PFSK-1 (cell line): Measurements from ENCODE around the gene ZNF827.

Experiments used
- POLR2AphosphoS5 ChIP-seq: IDR thresholded peaks from 2 replicates; pipeline ENCODE4 v1.6.1; 2012; ENCODE audit warnings: low read depth, mild to moderate bottlenecking, control low read depth, low read length, moderate library complexity
- REST ChIP-seq, 2 experiments: IDR thresholded peaks; 2 replicates each; pipeline versions ENCODE4 v1.6.1 to v1.8.0; 2011 to 2012; ENCODE audit warnings: low read depth in 2 of 2, low read length in 2 of 2, control low read depth in 1 of 2, inconsistent platforms in 1 of 2, mild to moderate bottlenecking in 1 of 2, moderate library complexity in 1 of 2; ENCODE audit not compliant: insufficient read depth in 1 of 2
- TAF1 ChIP-seq: IDR thresholded peaks from 2 replicates; pipeline ENCODE4 v1.6.1; 2012; ENCODE audit warnings: low read length, control low read depth, borderline replicate concordance; ENCODE audit not compliant: insufficient read depth

GRCh38 chr4:145845118-145845517 is 93.5 kb downstream of the ZNF827 start:
- no peak for TF ChIP-seq POLR2AphosphoS5
- no peak for TF ChIP-seq REST (IDR thresholded peaks at IDR 0.05; ENCODE audit: insufficient read depth in 1 of 2, low read depth in 2 of 2, low read length in 2 of 2)
- no peak for TF ChIP-seq TAF1
